HCT116 (cell line): Measurements from ENCODE around the gene SRL. TPM values are rescaled to one million over a fixed set of nuclear protein-coding genes. Genes with fewer than 3 reads are reported as not detected.

Source experiments
- ATAC-seq: fragments of 200-7000 bp; cut with Tn5 transposase; 2 replicates; pipeline ENCODE4 v1.9.1; 2020; ENCODE audit warnings: mild to moderate bottlenecking, moderate library complexity
- BruUV-seq: library from RNA; stranded (reverse); fragments of 400-500 nt; replicated peaks from 2 replicates; lab custom pipeline; 2021; lab: Mats Ljungman, UMichigan
- CTCF ChIA-PET: fragments of 300-600 bp; sonication (Branson Sonifier 250); formaldehyde crosslinking; loops from one replicate; lab custom pipeline; 2021; ENCODE audit warnings: antibody characterized with exemption; lab: Charles Lee
- POLR2A ChIA-PET: fragments of 300-600, 350-600 bp; sonication (Branson Sonifier 250); formaldehyde crosslinking; loops from one replicate; lab custom pipeline; 2021; ENCODE audit warnings: antibody characterized with exemption; lab: Charles Lee
- RAD21 ChIA-PET, 2 experiments: fragments of 300-600 bp; sonication (Branson Sonifier 250); formaldehyde crosslinking; loops; one replicate each; lab custom pipeline; 2023; ENCODE audit warnings: low total read pairs in 2 of 2; ENCODE audit not compliant: uncharacterized antibody in 2 of 2, unreplicated experiment in 2 of 2, low non-redundant PET in 1 of 2; lab: Charles Lee
- DNase-seq: peaks from one replicate; pipeline ENCODE4 v3.0.0-alpha.2; 2010; ENCODE audit warnings: low read depth, low spot score
- H2AFZ ChIP-seq: fragments of 200-600 bp; shearing (Covaris generic), sonication (generic); 2 replicates; pipeline ENCODE4 v1.6.1; 2017; ENCODE audit warnings: low read depth, mixed run types, mixed read lengths, antibody characterized with exemption, low read length; ENCODE audit not compliant: poor library complexity, severe bottlenecking
- H3K27ac ChIP-seq: 2 replicates; pipeline ENCODE4 v1.5.1; 2012; ENCODE audit warnings: low read depth, low read length
- H3K27me3 ChIP-seq: fragments of 200-600 bp; sonication (generic); 2 replicates; pipeline ENCODE4 v1.6.1; 2016; ENCODE audit warnings: mixed run types, low read length, mixed read lengths; ENCODE audit not compliant: insufficient read depth
- H3K36me3 ChIP-seq, 2 experiments: fragments of 200-500 bp in 1 of 2; fragments of 200-600 bp in 1 of 2; sonication (Bioruptor generic) in 1 of 2; sonication (generic) in 1 of 2; 2 replicates each; pipeline versions ENCODE4 v1.5.1 to v1.6.1; 2014 to 2016; ENCODE audit warnings: low read length in 2 of 2, inconsistent platforms in 1 of 2, mixed read lengths in 1 of 2, mixed run types in 1 of 2; ENCODE audit not compliant: insufficient read depth in 2 of 2, control insufficient read depth in 1 of 2
- H3K4me1 ChIP-seq, 2 experiments: fragments of 200-600 bp in 1 of 2; sonication (generic) in 1 of 2; 2 replicates each; pipeline versions ENCODE4 v1.5.1 to v1.6.1; 2012 to 2017; ENCODE audit warnings: low read length in 2 of 2, inconsistent platforms in 1 of 2, mild to moderate bottlenecking in 1 of 2, mixed read lengths in 1 of 2, mixed run types in 1 of 2, moderate library complexity in 1 of 2; ENCODE audit not compliant: insufficient read depth in 2 of 2, control insufficient read depth in 1 of 2
- H3K4me2 ChIP-seq: fragments of 200-600 bp; sonication (generic); 2 replicates; pipeline ENCODE4 v1.6.1; 2017; ENCODE audit warnings: mixed run types, low read length, mixed read lengths
- H3K4me3 ChIP-seq, 2 experiments: fragments of 200-600 bp in 1 of 2; sonication (generic) in 1 of 2; replicated peaks in 1 of 2; 2 replicates each; pipeline ENCODE4 v1.5.1; 2011 to 2016; ENCODE audit warnings: low read length in 2 of 2, control low read depth in 1 of 2, low read depth in 1 of 2, mild to moderate bottlenecking in 1 of 2, mixed read lengths in 1 of 2, mixed run types in 1 of 2
- H3K79me2 ChIP-seq: fragments of 200-600 bp; sonication (generic); 2 replicates; pipeline ENCODE4 v1.6.1; 2017; ENCODE audit warnings: mild to moderate bottlenecking, mixed run types, low read length, moderate library complexity, mixed read lengths; ENCODE audit not compliant: insufficient read depth
- H3K9ac ChIP-seq: fragments of 200-600 bp; sonication (generic); 2 replicates; pipeline ENCODE4 v1.6.1; 2016; ENCODE audit warnings: low read length, mixed read lengths
- H3K9me2 ChIP-seq: fragments of 200-600 bp; sonication (generic), shearing (Covaris generic); 2 replicates; pipeline ENCODE4 v1.6.1; 2017; ENCODE audit warnings: mixed run types, mild to moderate bottlenecking, moderate library complexity; ENCODE audit not compliant: insufficient read depth
- H3K9me3 ChIP-seq, 2 experiments: fragments of 200-500 bp in 1 of 2; fragments of 200-600 bp in 1 of 2; sonication (Bioruptor generic) in 1 of 2; sonication (generic) in 1 of 2; 2 replicates each; pipeline ENCODE4 v1.6.1; 2014 to 2017; ENCODE audit warnings: low read length in 2 of 2, mixed read lengths in 2 of 2, inconsistent platforms in 1 of 2, low read depth in 1 of 2, mild to moderate bottlenecking in 1 of 2, mixed run types in 1 of 2, moderate library complexity in 1 of 2; ENCODE audit not compliant: control insufficient read depth in 1 of 2, insufficient read depth in 1 of 2
- H4K20me1 ChIP-seq: fragments of 200-600 bp; sonication (generic), shearing (Covaris generic); 2 replicates; pipeline ENCODE4 v1.6.1; 2017; ENCODE audit warnings: mixed run types, mild to moderate bottlenecking, moderate library complexity; ENCODE audit not compliant: insufficient read depth
- ATF3 ChIP-seq: IDR thresholded peaks from 2 replicates; pipeline ENCODE4 v1.6.1; 2012
- CBX3 ChIP-seq: IDR thresholded peaks from 2 replicates; pipeline ENCODE4 v1.6.1; 2012; ENCODE audit warnings: low read depth
- CEBPB ChIP-seq: IDR thresholded peaks from 2 replicates; pipeline ENCODE4 v1.6.1; 2012; ENCODE audit warnings: low read depth
- CTCF ChIP-seq, 3 experiments: fragments of 200-600 bp in 1 of 3; sonication (generic) in 1 of 3; IDR thresholded peaks in 2 of 3; conservative IDR thresholded peaks in 1 of 3; 2 replicates each; pipeline ENCODE4 v1.5.1; 2012 to 2017; ENCODE audit warnings: low read depth in 2 of 3, low read length in 2 of 3, antibody characterized with exemption in 1 of 3, borderline replicate concordance in 1 of 3, control low read depth in 1 of 3, mild to moderate bottlenecking in 1 of 3, mixed read lengths in 1 of 3, mixed run types in 1 of 3, moderate library complexity in 1 of 3; ENCODE audit not compliant: insufficient read depth in 1 of 3
- EGR1 ChIP-seq: IDR thresholded peaks from 2 replicates; pipeline ENCODE4 v1.6.1; 2012; ENCODE audit warnings: low read depth
- ELF1 ChIP-seq: IDR thresholded peaks from 2 replicates; pipeline ENCODE4 v1.6.1; 2012; ENCODE audit warnings: low read depth, borderline replicate concordance
- EZH2 ChIP-seq: fragments of 200-600 bp; sonication (generic); IDR thresholded peaks from 2 replicates; pipeline ENCODE4 v1.6.1; 2017; ENCODE audit warnings: antibody characterized with exemption, mixed run types
- EZH2phosphoT487 ChIP-seq: fragments of 200-600 bp; IDR thresholded peaks from 2 replicates; pipeline ENCODE4 v1.6.1; 2018; ENCODE audit warnings: antibody characterized with exemption, borderline replicate concordance
- FOSL1 ChIP-seq: IDR thresholded peaks from 2 replicates; pipeline ENCODE4 v1.6.1; 2012; ENCODE audit warnings: low read depth
- MAX ChIP-seq: IDR thresholded peaks from 2 replicates; pipeline ENCODE4 v1.6.1; 2012
- POLR2A ChIP-seq: IDR thresholded peaks from 2 replicates; pipeline ENCODE4 v1.7.0; 2011; ENCODE audit warnings: borderline replicate concordance; ENCODE audit not compliant: insufficient read depth, insufficient read length; ENCODE audit errors: extremely low read depth
- RAD21 ChIP-seq: IDR thresholded peaks from 2 replicates; pipeline ENCODE4 v1.6.1; 2012; ENCODE audit warnings: low read depth, mild to moderate bottlenecking
- SP1 ChIP-seq: IDR thresholded peaks from 2 replicates; pipeline ENCODE4 v1.6.1; 2012; ENCODE audit warnings: low read depth
- SRF ChIP-seq: IDR thresholded peaks from 2 replicates; pipeline ENCODE4 v1.6.1; 2012; ENCODE audit warnings: low read depth
- TCF7L2 ChIP-seq: IDR thresholded peaks from 2 replicates; pipeline ENCODE4 v1.7.0; 2011; ENCODE audit warnings: borderline replicate concordance, inconsistent platforms; ENCODE audit not compliant: insufficient read depth, insufficient read length; ENCODE audit errors: extremely low read depth
- ZBTB33 ChIP-seq: IDR thresholded peaks from 2 replicates; pipeline ENCODE4 v1.6.1; 2011; ENCODE audit warnings: mild to moderate bottlenecking, low read length, moderate library complexity; ENCODE audit not compliant: insufficient replicate concordance; ENCODE audit errors: extremely low read depth
- ZFX ChIP-seq: fragments of 450-650 bp; IDR thresholded peaks from 2 replicates; pipeline ENCODE4 v1.6.1; 2017
- intact Hi-C: fragments of 100-400 bp; cut with micrococcal nuclease; formaldehyde crosslinking; loops from 2 replicates; pipeline ENCODE4 v1.10.0; 2022
- total RNA-seq: library from RNA; stranded (reverse); gene quantifications from one replicate; pipeline ENCODE4 v1.2.1, GENCODE V29; 2021; ENCODE audit not compliant: unreplicated experiment

The SRL gene
- total RNA-seq, 1 experiment from 2014 or later, result not detected

GRCh38 chr16:4147236-4147635 lies 94.6 kb downstream of the SRL start:
- intact Hi-C loops, result no loop called here
- Histone ChIP-seq H3K4me2 (no peak overlapping the region), H3K9me2 (no peaks in the 10 kb centered on the region), H3K79me2 (no peaks in the 10 kb centered on the region), H3K4me3 (no peak overlapping the region), H3K36me3 (no peaks in the 10 kb centered on the region), H3K9ac (no peak overlapping the region), H3K27ac (no peak overlapping the region), H4K20me1 (no peaks in the 10 kb centered on the region), H3K4me1 (no peaks in the 10 kb centered on the region), H3K9me3 (no peaks in the 10 kb centered on the region), H2AFZ (no peak overlapping the region), H3K27me3 (no peaks in the 10 kb centered on the region)
- no peak for DNase-seq
- no peak for ATAC-seq
- POLR2A ChIA-PET, result no interaction called here
- RAD21 ChIA-PET, result no interaction called here
- CTCF ChIA-PET, result no interaction called here
- TF ChIP-seq MAX, result no peak
- TF ChIP-seq POLR2A, result no peak
- no peak for TF ChIP-seq CBX3
- TF ChIP-seq SP1, result no peak
- TF ChIP-seq ZBTB33, result no peak
- no peak for TF ChIP-seq SRF
- no peak for TF ChIP-seq EZH2
- no peak for TF ChIP-seq EZH2phosphoT487
- no peak for TF ChIP-seq ZFX
- no peak for TF ChIP-seq CEBPB
- TF ChIP-seq RAD21, result no peak
- TF ChIP-seq EGR1, result no peak
- no peak for TF ChIP-seq ATF3
- TF ChIP-seq FOSL1, result no peak
- no peak for TF ChIP-seq ELF1
- no peak for TF ChIP-seq CTCF (IDR thresholded peaks at IDR 0.05 in 2 of 3, conservative IDR thresholded peaks at IDR 0.05 in 1 of 3; ENCODE audit: borderline replicate concordance in 1 of 3, insufficient read depth in 1 of 3, low read depth in 2 of 3, low read length in 2 of 3)
- no peak for TF ChIP-seq TCF7L2
- no TSS peak for BruUV-seq
